Neural cell (in vitro differentiated cells): ENCODE data around the gene AMBP. TPM values are rescaled to one million over a fixed set of nuclear protein-coding genes. Genes with fewer than 3 reads are reported as not detected.

Experiments used
- H2AFZ ChIP-seq: fragments of 200-600, 300-800 bp; sonication (generic), shearing (Covaris generic); 2 replicates; pipeline ENCODE4 v1.6.0; 2014; ENCODE audit warnings: low read depth, mild to moderate bottlenecking, antibody characterized with exemption, low read length, moderate library complexity
- H3F3A ChIP-seq: fragments of 200-600 bp; shearing (Covaris generic); 2 replicates; pipeline ENCODE4 v1.6.1; 2016; ENCODE audit warnings: mild to moderate bottlenecking, moderate library complexity, mixed read lengths, antibody characterized with exemption, low read length; ENCODE audit not compliant: insufficient read depth, poor library complexity, severe bottlenecking
- H3K27ac ChIP-seq: fragments of 200-600, 300-800 bp; sonication (generic), shearing (Covaris generic); 2 replicates; pipeline ENCODE4 v1.5.1; 2014; ENCODE audit warnings: mild to moderate bottlenecking, low read length, moderate library complexity
- H3K27me3 ChIP-seq: fragments of 300-800, 200-600 bp; sonication (generic), shearing (Covaris generic); 2 replicates; pipeline ENCODE4 v1.6.0; 2014; ENCODE audit warnings: mild to moderate bottlenecking, low read depth, low read length, moderate library complexity; ENCODE audit not compliant: insufficient read depth
- H3K36me3 ChIP-seq: fragments of 300-800, 200-600 bp; sonication (generic), shearing (Covaris generic); 2 replicates; pipeline ENCODE4 v1.5.1; 2014; ENCODE audit warnings: mild to moderate bottlenecking, antibody characterized with exemption, low read length, moderate library complexity; ENCODE audit not compliant: insufficient read depth
- H3K4me2 ChIP-seq: fragments of 300-800, 200-600 bp; sonication (generic), shearing (Covaris generic); 2 replicates; pipeline ENCODE4 v1.6.0; 2014; ENCODE audit warnings: mild to moderate bottlenecking, low read length
- H3K4me3 ChIP-seq: fragments of 300-800, 200-600 bp; sonication (generic), shearing (Covaris generic); 2 replicates; pipeline ENCODE4 v1.5.1; 2014; ENCODE audit warnings: mild to moderate bottlenecking, low read length, moderate library complexity
- H3K79me2 ChIP-seq: fragments of 200-600 bp; shearing (Covaris generic); replicated peaks from 2 replicates; pipeline ENCODE4 v1.6.0; 2014; ENCODE audit warnings: mild to moderate bottlenecking, low read length, moderate library complexity; ENCODE audit not compliant: insufficient read depth
- H3K9ac ChIP-seq: fragments of 300-800, 200-600 bp; sonication (generic), shearing (Covaris generic); 2 replicates; pipeline ENCODE4 v1.6.1; 2016; ENCODE audit warnings: mild to moderate bottlenecking, low read length, mixed read lengths
- H3K9me2 ChIP-seq: fragments of 200-600 bp; shearing (Covaris generic); 2 replicates; pipeline ENCODE4 v1.6.1; 2016; ENCODE audit warnings: mild to moderate bottlenecking, low read length, mixed read lengths; ENCODE audit not compliant: insufficient read depth
- H3K9me3 ChIP-seq: fragments of 200-600, 300-800 bp; sonication (generic), shearing (Covaris generic); 2 replicates; pipeline ENCODE4 v1.6.1; 2016; ENCODE audit warnings: mild to moderate bottlenecking, mixed run types, low read length, moderate library complexity, mixed read lengths
- H4K20me1 ChIP-seq: fragments of 200-600 bp; shearing (Covaris generic); 2 replicates; pipeline ENCODE4 v1.6.1; 2016; ENCODE audit warnings: mild to moderate bottlenecking, mixed run types; ENCODE audit not compliant: insufficient read depth
- CTCF ChIP-seq: fragments of 450-650 bp; IDR thresholded peaks from 2 replicates; pipeline ENCODE4 v1.5.1; 2014; ENCODE audit warnings: antibody characterized with exemption, mild to moderate bottlenecking, moderate library complexity; ENCODE audit not compliant: poor library complexity, severe bottlenecking
- EP300 ChIP-seq: fragments of 450-650 bp; conservative IDR thresholded peaks from 2 replicates; pipeline ENCODE4 v1.6.1; 2014; ENCODE audit warnings: antibody characterized with exemption, mild to moderate bottlenecking, moderate library complexity; ENCODE audit not compliant: poor library complexity, severe bottlenecking
- EZH2 ChIP-seq: fragments of 200-600, 300-800 bp; shearing (Covaris generic), sonication (generic); IDR thresholded peaks from 2 replicates; pipeline ENCODE4 v1.6.1; 2014; ENCODE audit warnings: antibody characterized with exemption, low read length, borderline replicate concordance, mild to moderate bottlenecking; ENCODE audit not compliant: insufficient read depth, poor library complexity, severe bottlenecking
- MXI1 ChIP-seq: fragments of 450-650 bp; conservative IDR thresholded peaks from 2 replicates; pipeline ENCODE4 v1.6.1; 2014; ENCODE audit warnings: antibody characterized with exemption, mild to moderate bottlenecking; ENCODE audit not compliant: poor library complexity, severe bottlenecking
- POLR2AphosphoS5 ChIP-seq: IDR thresholded peaks from 2 replicates; pipeline ENCODE4 v1.6.1; 2012
- RAD21 ChIP-seq: fragments of 450-650 bp; conservative IDR thresholded peaks from 2 replicates; pipeline ENCODE4 v1.6.1; 2014; ENCODE audit warnings: antibody characterized with exemption, mild to moderate bottlenecking, moderate library complexity
- REST ChIP-seq: IDR thresholded peaks from 2 replicates; pipeline ENCODE4 v1.6.1; 2012; ENCODE audit warnings: borderline replicate concordance
- SMC3 ChIP-seq: fragments of 450-650 bp; conservative IDR thresholded peaks from 2 replicates; pipeline ENCODE4 v1.6.1; 2014; ENCODE audit warnings: antibody characterized with exemption, mild to moderate bottlenecking, moderate library complexity; ENCODE audit not compliant: poor library complexity
- TAF1 ChIP-seq: IDR thresholded peaks from 2 replicates; pipeline ENCODE4 v1.6.1; 2012; ENCODE audit warnings: low read depth
- polyA plus RNA-seq: library from polyadenylated mRNA; depleted of rRNA; stranded (reverse); fragments of >200 nt; gene quantifications from 2 replicates; pipeline ENCODE4 v1.2.3, GENCODE V29; 2014

Gene AMBP
- polyA plus RNA-seq, 1 donor from 2014 or later, result not detected

GRCh38 chr9:114039484-114039883 lies 38.6 kb downstream of the AMBP start:
- no peak overlapping the region for H3K27ac ChIP-seq
- H3K4me2 ChIP-seq, result no peak overlapping the region
- no peaks in the 10 kb centered on the region for H3K79me2 ChIP-seq
- H3K9me3 ChIP-seq, result no peaks in the 10 kb centered on the region
- TF ChIP-seq EZH2 (no peak), MXI1 (no peak), RAD21 (no peak), REST (no peak), EP300 (no peak), SMC3 (no peak), CTCF (no peak), TAF1 (no peak), POLR2AphosphoS5 (no peak)
- no peaks in the 10 kb centered on the region for H3F3A ChIP-seq
- H2AFZ ChIP-seq, result no peak overlapping the region
- H3K9ac ChIP-seq, result no peak overlapping the region
- no peaks in the 10 kb centered on the region for H3K27me3 ChIP-seq
- peaks cover 4% of the 10 kb centered on the region for H3K36me3 ChIP-seq
- H3K4me3 ChIP-seq, result no peak overlapping the region
- no peaks in the 10 kb centered on the region for H3K9me2 ChIP-seq
- H4K20me1 ChIP-seq, result no peaks in the 10 kb centered on the region

- Histone ChIP-seq H3K9ac (no peak overlapping the region), H3F3A (no peaks in the 10 kb centered on the region), H3K4me3 (no peak overlapping the region), H3K4me2 (no peak overlapping the region), H3K79me2 (no peaks in the 10 kb centered on the region), H3K27ac (no peak overlapping the region), H3K9me3 (no peaks in the 10 kb centered on the region), H3K36me3 (peaks cover 4% of the 10 kb centered on the region), H3K9me2 (no peaks in the 10 kb centered on the region), H3K27me3 (no peaks in the 10 kb centered on the region), H2AFZ (no peak overlapping the region), H4K20me1 (no peaks in the 10 kb centered on the region)
- no peak for TF ChIP-seq CTCF
- no peak for TF ChIP-seq SMC3
- no peak for TF ChIP-seq EZH2
- no peak for TF ChIP-seq RAD21
- no peak for TF ChIP-seq POLR2AphosphoS5
- TF ChIP-seq REST, result no peak
- TF ChIP-seq MXI1, result no peak
Measured at GRCh38 chr9:114038724-114039313, 39.3 kb downstream of the AMBP start.
